Nephron (organoid): ENCODE data around the gene MAN1A2.
"Not testable (repeated sequence)": the region's sequence is repeated elsewhere in the genome, so short reads cannot be mapped to it uniquely, and the experiment has no call there.

Experiments used
- H3K27ac Mint-ChIP-seq, 3 experiments: 2 replicates each; pipeline ENCODE4 v1.8.0; 2020; ENCODE audit warnings: mixed read lengths in 3 of 3, mild to moderate bottlenecking in 2 of 3, moderate library complexity in 1 of 3
- H3K27me3 Mint-ChIP-seq: 2 replicates; pipeline ENCODE4 v1.8.0; 2021; ENCODE audit warnings: low read depth, mild to moderate bottlenecking, moderate library complexity, mixed read lengths
- H3K36me3 Mint-ChIP-seq: 2 replicates; pipeline ENCODE4 v1.8.0; 2020; ENCODE audit warnings: low read depth, mixed read lengths
- H3K4me1 Mint-ChIP-seq: 2 replicates; pipeline ENCODE4 v1.8.0; 2020; ENCODE audit warnings: mixed read lengths
- H3K4me3 Mint-ChIP-seq, 3 experiments: 2 replicates each; pipeline ENCODE4 v1.8.0; 2020; ENCODE audit warnings: mild to moderate bottlenecking in 3 of 3, mixed read lengths in 3 of 3, moderate library complexity in 2 of 3
- H3K9me3 Mint-ChIP-seq: 2 replicates; pipeline ENCODE4 v1.8.0; 2020; ENCODE audit warnings: mixed read lengths
- CTCF ChIP-seq, 3 experiments: fragments of 200-600 bp; sonication (generic); IDR thresholded peaks; one replicate each; pipeline ENCODE4 v1.5.0; 2021; ENCODE audit warnings: antibody characterized with exemption in 3 of 3; ENCODE audit not compliant: unreplicated experiment in 3 of 3

The MAN1A2 gene

DNA sequence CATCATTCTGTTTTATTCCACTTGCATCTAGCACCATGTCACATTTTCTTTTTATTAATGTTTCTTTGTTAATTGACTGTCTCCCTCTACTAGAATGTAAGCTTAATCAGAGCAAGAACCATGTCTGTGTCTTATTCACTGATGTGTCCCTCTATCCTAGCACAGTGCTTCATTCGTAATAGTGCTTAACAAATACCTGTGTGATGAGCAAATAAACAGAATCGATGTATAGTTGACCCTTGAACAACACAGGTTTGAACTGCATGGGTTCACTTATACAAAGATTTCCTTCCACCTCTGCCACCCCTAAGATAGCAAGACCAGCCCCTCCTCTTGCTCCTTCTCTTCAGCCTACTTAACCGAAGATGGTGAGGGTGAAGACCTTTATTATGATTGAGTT lies 42.9 kb upstream of the MAN1A2 start:
- Mint-ChIP-seq H3K4me3 (no peak overlapping the region), H3K36me3 (no peaks in the 10 kb centered on the region), H3K9me3 (no peaks in the 10 kb centered on the region), H3K27me3 (peaks cover 17% of the 10 kb centered on the region), H3K27ac (no peak overlapping the region), H3K4me1 (peaks cover 21% of the 10 kb centered on the region)
- no peak for TF ChIP-seq CTCF (IDR thresholded peaks at IDR 0.05; ENCODE audit: unreplicated experiment in 3 of 3)

DNA sequence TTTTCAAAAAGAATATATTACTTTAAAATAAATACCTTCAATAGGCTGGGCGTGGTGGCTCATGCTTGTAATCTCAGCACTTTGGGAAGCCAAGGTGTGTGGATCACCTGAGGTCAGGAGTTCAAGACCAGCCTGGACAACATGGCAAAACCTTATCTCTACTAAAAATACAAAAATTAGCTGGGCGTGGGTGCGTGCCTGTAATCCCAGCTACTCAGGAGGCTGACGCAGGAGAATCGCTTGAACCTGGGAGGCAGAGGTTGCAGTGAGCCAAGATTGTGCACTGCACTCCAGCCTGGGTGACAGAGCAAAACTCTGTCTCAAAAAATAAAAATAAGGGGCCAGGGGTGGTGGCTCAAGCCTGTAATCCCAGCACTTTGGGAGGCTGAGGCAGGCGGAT lies 41.2 kb upstream of the MAN1A2 start:
- H3K4me3 Mint-ChIP-seq, result not testable (repeated sequence)
- peaks cover 20% of the 10 kb centered on the region for H3K4me1 Mint-ChIP-seq

DNA sequence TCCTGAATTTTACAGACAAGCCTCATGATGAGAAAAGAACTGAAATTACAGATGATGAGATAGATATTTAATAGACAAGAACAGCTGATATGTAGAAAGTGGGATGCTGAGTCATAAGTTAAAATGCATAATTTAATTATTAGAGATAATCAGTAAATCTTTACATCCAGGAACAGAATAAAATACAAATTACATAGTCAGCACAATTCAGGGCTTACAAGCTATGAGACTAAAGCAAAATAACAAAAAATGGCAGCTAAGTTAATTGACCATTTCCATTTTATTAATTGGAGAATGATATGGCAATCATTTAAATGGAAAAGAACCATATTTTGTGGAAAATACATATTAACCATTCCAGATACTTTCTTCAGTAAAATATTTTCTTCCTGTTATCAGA lies 40.2 kb upstream of the MAN1A2 start:
- Mint-ChIP-seq H3K36me3 (no peaks in the 10 kb centered on the region), H3K27ac (no peak overlapping the region), H3K27me3 (peaks cover 19% of the 10 kb centered on the region), H3K4me1 (peaks cover 19% of the 10 kb centered on the region), H3K9me3 (no peaks in the 10 kb centered on the region), H3K4me3 (no peak overlapping the region)
- no peak for TF ChIP-seq CTCF (IDR thresholded peaks at IDR 0.05; ENCODE audit: unreplicated experiment in 3 of 3)

More for the DNA sequence above, 41.2 kb upstream of the MAN1A2 start:
- not testable (repeated sequence) for H3K9me3 Mint-ChIP-seq, H3K27ac Mint-ChIP-seq, H3K36me3 Mint-ChIP-seq
- peaks cover 19% of the 10 kb centered on the region for H3K27me3 Mint-ChIP-seq

- Mint-ChIP-seq H3K4me3 (no peak overlapping the region), H3K27me3 (no peaks in the 10 kb centered on the region)
These were observed 31.7 kb upstream of the MAN1A2 start for GRCh38 chr1:117335376-117336086.

GRCh38 chr1:117336088-117336817 lies 31.0 kb upstream of the MAN1A2 start:
- peak overlapping the region; percentile 37 to 78 (median 60) for H3K27ac Mint-ChIP-seq
- no peaks in the 10 kb centered on the region for H3K36me3 Mint-ChIP-seq
- peaks cover 48% of the 10 kb centered on the region for H3K4me1 Mint-ChIP-seq
- H3K27me3 Mint-ChIP-seq, result no peaks in the 10 kb centered on the region
- H3K4me3 Mint-ChIP-seq, result no peak overlapping the region
- TF ChIP-seq CTCF (IDR thresholded peaks at IDR 0.05; ENCODE audit: unreplicated experiment in 3 of 3), result no peak
- no peaks in the 10 kb centered on the region for H3K9me3 Mint-ChIP-seq

More at GRCh38 chr1:117335376-117336086, 31.7 kb upstream of the MAN1A2 start:
- Mint-ChIP-seq H3K4me1 (peaks cover 54% of the 10 kb centered on the region), H3K36me3 (no peaks in the 10 kb centered on the region), H3K27ac (peak overlapping the region; percentile 37 to 78 (median 60)), H3K9me3 (no peaks in the 10 kb centered on the region)
- no peak for TF ChIP-seq CTCF (IDR thresholded peaks at IDR 0.05; ENCODE audit: unreplicated experiment in 3 of 3)

GRCh38 chr1:117339866-117340700 lies 27.2 kb upstream of the MAN1A2 start:
- Mint-ChIP-seq H3K4me1 (peaks cover 38% of the 10 kb centered on the region), H3K27ac (peak overlapping the region; percentile 55 to 79 (median 78)), H3K36me3 (no peaks in the 10 kb centered on the region), H3K27me3 (peaks cover 1% of the 10 kb centered on the region), H3K9me3 (no peaks in the 10 kb centered on the region), H3K4me3 (no peak overlapping the region)
- peak in 1 of 3 experiments; percentile 7 for TF ChIP-seq CTCF (IDR thresholded peaks at IDR 0.05; ENCODE audit: unreplicated experiment in 3 of 3)
